B cell (primary cell): ENCODE data around the gene WNT6. TPM values are rescaled to one million over a fixed set of nuclear protein-coding genes. Genes with fewer than 3 reads are reported as not detected.

Source experiments
- ATAC-seq: fragments of 200-7000 bp; cut with Tn5 transposase; one replicate; pipeline ENCODE4 v1.10.0; 2021; ENCODE audit warnings: low read depth, mild to moderate bottlenecking, moderate number of reproducible peaks, moderate library complexity
- CTCF ChIA-PET: fragments of 350-600 bp; sonication (Branson Sonifier 250); formaldehyde crosslinking; loops from one replicate; lab custom pipeline; 2021; ENCODE audit warnings: antibody characterized with exemption, inconsistent platforms; lab: Charles Lee
- POLR2A ChIA-PET: fragments of 350-600 bp; sonication (Branson Sonifier 250); formaldehyde crosslinking; loops from one replicate; lab custom pipeline; 2021; ENCODE audit warnings: antibody characterized with exemption; lab: Charles Lee
- DNase-seq: peaks from one replicate; pipeline ENCODE4 v3.0.0; 2013
- H2AFZ ChIP-seq: 2 replicates; pipeline ENCODE4 v1.6.1; 2012; ENCODE audit warnings: mild to moderate bottlenecking, low read depth, low read length; ENCODE audit not compliant: insufficient read depth, poor library complexity, severe bottlenecking
- H3K27ac ChIP-seq, 2 donors: 1 replicate in 1 of 2; 2 replicates in 1 of 2; pipeline ENCODE4 v1.5.1; 2012 to 2013; ENCODE audit warnings: low read length in 2 of 2, mild to moderate bottlenecking in 2 of 2, moderate library complexity in 1 of 2
- H3K27me3 ChIP-seq, 4 experiments: fragments of 200-600 bp in 1 of 4; sonication (generic) in 1 of 4; replicated peaks in 1 of 4; 1 replicate in 2 of 4; 2 replicates in 2 of 4; pipeline versions ENCODE4 v1.6.1 to v1.7.0; 2013 to 2016; ENCODE audit warnings: low read length in 3 of 4, mild to moderate bottlenecking in 2 of 4, mixed read lengths in 1 of 4, moderate library complexity in 1 of 4; ENCODE audit not compliant: insufficient read depth in 4 of 4, control insufficient read depth in 3 of 4; ENCODE audit errors: control extremely low read depth in 1 of 4
- H3K36me3 ChIP-seq, 2 experiments: replicated peaks in 1 of 2; 1 replicate in 1 of 2; 2 replicates in 1 of 2; pipeline versions ENCODE4 v1.6.1 to v1.7.1; 2013; ENCODE audit warnings: low read length in 1 of 2; ENCODE audit not compliant: insufficient read depth in 2 of 2, control insufficient read depth in 1 of 2; ENCODE audit errors: control extremely low read depth in 1 of 2, extremely low read depth in 1 of 2
- H3K4me1 ChIP-seq, 2 donors: fragments of 200-600 bp in 1 of 2; sonication (generic) in 1 of 2; 1 replicate in 1 of 2; 2 replicates in 1 of 2; pipeline versions ENCODE4 v1.5.1 to v1.6.1; 2013 to 2017; ENCODE audit warnings: low read length in 2 of 2; ENCODE audit not compliant: control insufficient read depth in 2 of 2, insufficient read depth in 2 of 2
- H3K4me2 ChIP-seq: replicated peaks from 2 replicates; pipeline ENCODE3; 2012; ENCODE audit warnings: mild to moderate bottlenecking, low read depth, low read length; ENCODE audit not compliant: poor library complexity, severe bottlenecking
- H3K4me3 ChIP-seq, 5 experiments: fragments of 200-600 bp in 1 of 5; sonication (generic) in 1 of 5; 1 replicate in 3 of 5; 2 replicates in 2 of 5; pipeline versions ENCODE4 v1.5.1 to v1.7.0; 2011 to 2016; ENCODE audit warnings: low read length in 4 of 5, mild to moderate bottlenecking in 4 of 5, low read depth in 2 of 5, control low read depth in 1 of 5, moderate library complexity in 1 of 5; ENCODE audit not compliant: insufficient read depth in 1 of 5; ENCODE audit errors: control extremely low read depth in 1 of 5, extremely low read depth in 1 of 5
- H3K79me2 ChIP-seq: fragments of 200-600 bp; sonication (generic); one replicate; pipeline ENCODE4 v1.6.0; 2016; ENCODE audit warnings: low read length; ENCODE audit not compliant: control insufficient read depth, insufficient read depth
- H3K9ac ChIP-seq: fragments of 200-600 bp; sonication (generic); 2 replicates; pipeline ENCODE4 v1.6.1; 2017; ENCODE audit warnings: mild to moderate bottlenecking, low read length, moderate library complexity
- H3K9me3 ChIP-seq, 3 donors: one replicate each; pipeline versions ENCODE4 v1.6.1 to v1.7.1; 2013; ENCODE audit warnings: low read length in 2 of 3; ENCODE audit not compliant: control insufficient read depth in 2 of 3, insufficient read depth in 1 of 3; ENCODE audit errors: control extremely low read depth in 1 of 3
- H4K20me1 ChIP-seq: 2 replicates; pipeline ENCODE4 v1.6.0; 2012; ENCODE audit warnings: mild to moderate bottlenecking, low read length; ENCODE audit not compliant: insufficient read depth, control insufficient read depth, poor library complexity, severe bottlenecking
- H3K27ac Mint-ChIP-seq: one replicate; pipeline ENCODE4 v1.8.0; 2021; ENCODE audit warnings: mixed read lengths
- H3K27me3 Mint-ChIP-seq: one replicate; pipeline ENCODE4 v1.8.0; 2021; ENCODE audit warnings: mixed read lengths
- H3K4me1 Mint-ChIP-seq: one replicate; pipeline ENCODE4 v1.8.0; 2021; ENCODE audit warnings: mixed read lengths
- H3K4me3 Mint-ChIP-seq: one replicate; pipeline ENCODE4 v1.8.0; 2021; ENCODE audit warnings: mixed read lengths
- H3K9me3 Mint-ChIP-seq: one replicate; pipeline ENCODE4 v1.8.0; 2022; ENCODE audit warnings: mixed read lengths; ENCODE audit not compliant: insufficient read depth
- CTCF ChIP-seq: fragments of 200-600 bp; IDR thresholded peaks from one replicate; pipeline ENCODE4 v1.8.0; 2022; ENCODE audit warnings: antibody characterized with exemption, mild to moderate bottlenecking
- EZH2 ChIP-seq: IDR thresholded peaks from 2 replicates; pipeline ENCODE4 v1.6.1; 2012; ENCODE audit warnings: borderline replicate concordance, low read depth, mild to moderate bottlenecking, moderate library complexity, low read length; ENCODE audit not compliant: insufficient read depth, poor library complexity, severe bottlenecking
- WGBS: methylation state at CpG from one replicate; pipeline ENCODE4 v1.1.5; 2013; ENCODE audit warnings: missing lambda C conversion rate; ENCODE audit not compliant: insufficient coverage; 5-methylcytosine and 5-hydroxymethylcytosine counted together
- intact Hi-C: fragments of 100-400 bp; cut with micrococcal nuclease; formaldehyde crosslinking; loops from one replicate; pipeline ENCODE4 v1.10.0; 2022
- polyA plus RNA-seq: library from polyadenylated mRNA; depleted of rRNA; stranded (reverse); fragments of >200 nt; gene quantifications from 2 replicates; pipeline ENCODE4 v1.2.3, GENCODE V29; 2012
- total RNA-seq, 2 donors: library from RNA; stranded (reverse); fragments of 120-200 nt in 1 of 2; gene quantifications; 1 replicate in 1 of 2; 2 replicates in 1 of 2; pipeline versions ENCODE4 v1.2.3 to v1.2.4, GENCODE V29; 2013 to 2022

WNT6 gene
- total and polyA plus RNA-seq, 2 donors (not counting 1 experiment from before 2014, with no cell fraction given): 0.84 to 2.0 TPM

GRCh38 chr2:218815649-218816048, 44.0 kb upstream of the WNT6 start:
- peaks cover 0 to 12% (median 0%) of the 10 kb centered on the region in 4 experiments for H3K27me3 ChIP-seq
- no peaks in the 10 kb centered on the region for H3K4me1 Mint-ChIP-seq
- intact Hi-C loops: no loop called here
- H2AFZ ChIP-seq: no peak overlapping the region
- whole genome bisulfite sequencing: 100% methylated on average over 4 of the region's 4 CpGs
- H3K4me2 ChIP-seq: no peak overlapping the region
- no peak overlapping the region for H3K27ac Mint-ChIP-seq
- TF ChIP-seq CTCF (no peak), EZH2 (no peak)
- no peak overlapping the region for H3K27ac ChIP-seq
- H3K9me3 Mint-ChIP-seq: no peaks in the 10 kb centered on the region
- POLR2A ChIA-PET: no interaction called here
- no peak overlapping the region for H3K4me3 Mint-ChIP-seq
- no peaks in the 10 kb centered on the region for H3K36me3 ChIP-seq
- no peak for DNase-seq
- ATAC-seq: no peak
- CTCF ChIA-PET: no interaction called here
- H3K27me3 Mint-ChIP-seq: peaks cover 48% of the 10 kb centered on the region
- no peaks in the 10 kb centered on the region for H3K9me3 ChIP-seq
- H3K79me2 ChIP-seq: no peaks in the 10 kb centered on the region
- H3K4me3 ChIP-seq: no peak overlapping the region
- no peaks in the 10 kb centered on the region for H3K4me1 ChIP-seq
- no peaks in the 10 kb centered on the region for H4K20me1 ChIP-seq
- no peak overlapping the region for H3K9ac ChIP-seq

- H3K79me2 ChIP-seq: no peaks in the 10 kb centered on the region
- H3K9ac ChIP-seq: no peak overlapping the region
- H3K4me3 ChIP-seq: no peak overlapping the region
- H3K9me3 ChIP-seq: no peaks in the 10 kb centered on the region
- DNase-seq (no peak), ATAC-seq (no peak)
- 85% methylated on average over 2 of the region's 2 CpGs for WGBS
- no peaks in the 10 kb centered on the region for H4K20me1 ChIP-seq
- H3K27me3 Mint-ChIP-seq: peaks cover 50% of the 10 kb centered on the region
- CTCF ChIA-PET: no interaction called here
- POLR2A ChIA-PET: interaction anchor here (0.6 kb wide), 1 partner anchor 10 kb away, joined by 11 read pairs; no protein-coding TSS in a partner anchor
- no peaks in the 10 kb centered on the region for H3K4me1 ChIP-seq
- H3K4me3 Mint-ChIP-seq: no peak overlapping the region
- H3K4me1 Mint-ChIP-seq: no peaks in the 10 kb centered on the region
- H3K27me3 ChIP-seq: peaks cover 0 to 14% (median 0%) of the 10 kb centered on the region in 4 experiments
- no peak overlapping the region for H3K27ac ChIP-seq
- no peak overlapping the region for H2AFZ ChIP-seq
- TF ChIP-seq EZH2 (no peak), CTCF (no peak)
- H3K9me3 Mint-ChIP-seq: no peaks in the 10 kb centered on the region
- no peak overlapping the region for H3K4me2 ChIP-seq
- no peak overlapping the region for H3K27ac Mint-ChIP-seq
- intact Hi-C loops: no loop called here
- no peaks in the 10 kb centered on the region for H3K36me3 ChIP-seq
These were observed 43.0 kb upstream of the WNT6 start for GRCh38 chr2:218816561-218817011.
